Fibroblast of skin of left quadriceps (primary cell): Measurements from ENCODE around the gene SLC22A24.
"Not testable (repeated sequence)": the region's sequence is repeated elsewhere in the genome, so short reads cannot be mapped to it uniquely, and the experiment has no call there.

Experiments used
- DNase-seq, 2 experiments: peaks; one replicate each; pipeline ENCODE4 v3.0.0-alpha.2; 2013; ENCODE audit warnings: low read depth in 2 of 2

The SLC22A24 gene

GRCh38 chr11:63144121-63144520 is at the start of gene SLC22A24:
Gene SLC22A24 (minus strand): TSS chr11:63144221. CDS start chr11:63143779, 442 bp downstream.
- DNase-seq: no peak

- DNase-seq: no peak
Observed at GRCh38 chr11:63180536-63180935, 36.5 kb upstream of the SLC22A24 start.

GRCh38 chr11:63179432-63180041 is 35.5 kb upstream of the SLC22A24 start:
- DNase-seq: no peak

GRCh38 chr11:63177872-63178271 is 33.9 kb upstream of the SLC22A24 start:
- DNase-seq: no peak

- no peak for DNase-seq
Observed at GRCh38 chr11:63165706-63166310, 21.8 kb upstream of the SLC22A24 start.

GRCh38 chr11:63155794-63156193 is 11.8 kb upstream of the SLC22A24 start:
- DNase-seq: no peak

GRCh38 chr11:63146581-63146980 is 2.6 kb upstream of the SLC22A24 start:
- DNase-seq: peak in 1 of 2 experiments; percentile 2

- DNase-seq: no peak
Observed at GRCh38 chr11:63142459-63142858, 1.6 kb downstream of the SLC22A24 start.

- DNase-seq: no peak
Observed at GRCh38 chr11:63132985-63133775, 10.8 kb downstream of the SLC22A24 start.

GRCh38 chr11:63099555-63099954 is 44.5 kb downstream of the SLC22A24 start:
- DNase-seq: no peak

GRCh38 chr11:63080682-63081081 is 63.3 kb downstream of the SLC22A24 start:
- DNase-seq: no peak

- DNase-seq: not testable (repeated sequence)
Observed at GRCh38 chr11:63046203-63046602, 97.8 kb downstream of the SLC22A24 start.

- no peak for DNase-seq
Observed at GRCh38 chr11:63042596-63042995, 101.4 kb downstream of the SLC22A24 start.

- no peak for DNase-seq
Observed at GRCh38 chr11:63032457-63032856, 111.6 kb downstream of the SLC22A24 start.
